ENCODE measurements around the gene ACE.

ACE gene

DNA sequence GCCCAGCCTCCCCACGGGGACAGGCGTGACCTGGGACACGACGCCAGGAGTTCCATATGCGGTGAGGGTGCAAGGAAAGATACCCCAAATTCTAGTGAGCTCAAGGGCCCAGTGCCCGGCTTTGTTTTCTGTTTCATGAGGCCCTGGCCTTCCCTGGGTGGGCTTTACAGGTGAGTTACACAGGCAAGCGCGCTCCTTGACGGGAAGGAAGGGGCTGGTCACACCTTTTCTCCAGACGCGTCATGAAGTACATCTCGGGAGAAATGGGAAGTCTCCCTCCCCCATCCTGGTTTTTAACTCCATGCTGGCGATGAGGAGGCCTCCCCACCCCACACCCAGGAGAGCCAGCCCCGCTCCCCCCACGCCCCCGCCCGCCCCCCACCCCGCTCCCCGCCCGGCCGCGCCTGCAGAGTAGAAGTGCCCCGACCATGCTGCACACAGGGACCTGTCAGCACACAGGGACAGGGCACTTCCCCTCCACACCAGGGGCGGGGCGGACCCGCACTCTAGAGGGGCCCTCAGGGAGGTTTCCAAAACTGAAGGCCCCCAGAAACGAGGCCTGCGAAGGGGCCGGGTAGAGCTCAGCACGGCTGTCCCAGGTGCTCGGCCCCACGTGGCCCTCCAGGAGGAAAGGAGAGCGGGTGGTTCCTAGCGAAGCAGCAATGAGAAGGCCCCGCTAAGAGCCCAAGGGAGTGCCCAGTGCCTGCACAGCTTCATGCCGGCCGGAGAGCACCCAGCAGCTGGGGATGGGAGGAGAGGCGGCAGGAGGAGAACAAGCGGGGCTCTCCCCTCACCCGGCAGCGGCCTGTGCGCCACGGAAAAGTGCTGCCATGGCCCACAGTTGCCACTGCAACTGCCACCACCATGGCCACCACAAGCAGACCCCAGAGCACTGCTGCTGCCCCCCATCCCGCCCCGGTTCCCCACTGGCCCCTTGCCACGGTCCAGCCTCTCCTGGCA lies 38.5 kb upstream of the ACE start:
- ChIA-PET CTCF (no interaction called here), POLR2A (ENCODE audit: low non-redundant PET) (no interaction called here)
- DNase-seq (ENCODE audit: low spot score), result no peak
- TF ChIP-seq, protein P1, sequence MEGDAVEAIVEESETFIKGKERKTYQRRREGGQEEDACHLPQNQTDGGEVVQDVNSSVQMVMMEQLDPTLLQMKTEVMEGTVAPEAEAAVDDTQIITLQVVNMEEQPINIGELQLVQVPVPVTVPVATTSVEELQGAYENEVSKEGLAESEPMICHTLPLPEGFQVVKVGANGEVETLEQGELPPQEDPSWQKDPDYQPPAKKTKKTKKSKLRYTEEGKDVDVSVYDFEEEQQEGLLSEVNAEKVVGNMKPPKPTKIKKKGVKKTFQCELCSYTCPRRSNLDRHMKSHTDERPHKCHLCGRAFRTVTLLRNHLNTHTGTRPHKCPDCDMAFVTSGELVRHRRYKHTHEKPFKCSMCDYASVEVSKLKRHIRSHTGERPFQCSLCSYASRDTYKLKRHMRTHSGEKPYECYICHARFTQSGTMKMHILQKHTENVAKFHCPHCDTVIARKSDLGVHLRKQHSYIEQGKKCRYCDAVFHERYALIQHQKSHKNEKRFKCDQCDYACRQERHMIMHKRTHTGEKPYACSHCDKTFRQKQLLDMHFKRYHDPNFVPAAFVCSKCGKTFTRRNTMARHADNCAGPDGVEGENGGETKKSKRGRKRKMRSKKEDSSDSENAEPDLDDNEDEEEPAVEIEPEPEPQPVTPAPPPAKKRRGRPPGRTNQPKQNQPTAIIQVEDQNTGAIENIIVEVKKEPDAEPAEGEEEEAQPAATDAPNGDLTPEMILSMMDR (conservative IDR thresholded peaks at IDR 0.05; ENCODE audit: low read depth), result no peak
- H3K27ac ChIP-seq, result peak overlapping the region; percentile 7; the same call in 1 of the 2 replicates

- ChIA-PET POLR2A (ENCODE audit: low non-redundant PET) (no interaction called here), CTCF (no interaction called here)
- DNase-seq (ENCODE audit: low spot score), result no peak
- TF ChIP-seq, protein P1 (conservative IDR thresholded peaks at IDR 0.05; ENCODE audit: low read depth), result no peak
- peak overlapping the region; percentile 31; the same call in 1 of the 2 replicates for H3K27ac ChIP-seq
Observed at GRCh38 chr17:63439687-63440086, 37.2 kb upstream of the ACE start.

DNA sequence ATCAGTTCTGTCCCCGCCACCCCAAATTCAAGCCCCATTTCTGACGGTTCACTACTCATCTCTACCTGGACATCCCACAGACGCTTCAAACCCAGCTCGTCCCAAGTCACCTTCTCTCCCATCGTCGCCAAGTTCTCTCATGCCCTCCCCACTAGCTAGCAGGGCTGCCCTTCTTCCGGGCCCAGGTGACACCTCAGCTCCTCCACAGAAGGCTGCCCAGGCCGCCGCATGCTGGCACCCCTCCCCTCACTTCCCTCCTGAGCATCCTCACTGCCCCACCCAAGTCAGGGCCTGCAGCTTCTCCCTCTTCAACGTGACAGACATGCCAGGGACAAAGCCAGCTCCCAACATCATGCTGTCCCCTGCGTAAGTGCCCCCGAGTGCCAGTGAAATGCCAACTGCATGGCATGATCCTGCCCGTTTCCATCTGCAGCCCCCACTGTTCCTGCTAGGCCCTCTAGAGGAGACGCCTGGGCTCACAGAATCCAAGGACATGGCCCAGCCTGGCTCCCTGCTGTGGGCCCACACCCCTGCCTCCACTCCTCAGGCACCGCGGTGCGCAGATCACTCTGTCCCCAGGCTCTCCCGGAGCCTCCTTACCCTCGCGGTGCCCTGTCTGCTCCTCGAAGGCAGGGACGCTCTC lies 36.6 kb upstream of the ACE start:
- POLR2A ChIA-PET (ENCODE audit: low non-redundant PET), result no interaction called here

GRCh38 chr17:63440770-63441335 lies 36.0 kb upstream of the ACE start:
- TF ChIP-seq, protein P1 (conservative IDR thresholded peaks at IDR 0.05; ENCODE audit: low read depth), result no peak
- POLR2A ChIA-PET (ENCODE audit: low non-redundant PET), result no interaction called here
- no peak for DNase-seq (ENCODE audit: low spot score)
- no peak overlapping the region for H3K27ac ChIP-seq
- CTCF ChIA-PET, result interaction anchor here (0.6 to 0.7 kb wide), 2 partner anchors 170 to 1054 kb away, joined by 3 to 4 read pairs; no protein-coding TSS in a partner anchor

More for the DNA sequence above, 36.6 kb upstream of the ACE start:
- CTCF ChIA-PET, result no interaction called here
- peak overlapping the region; percentile 31; the same call in 1 of the 2 replicates for H3K27ac ChIP-seq
- no peak for DNase-seq (ENCODE audit: low spot score)
- TF ChIP-seq, protein P1 (conservative IDR thresholded peaks at IDR 0.05; ENCODE audit: low read depth), result no peak

DNA sequence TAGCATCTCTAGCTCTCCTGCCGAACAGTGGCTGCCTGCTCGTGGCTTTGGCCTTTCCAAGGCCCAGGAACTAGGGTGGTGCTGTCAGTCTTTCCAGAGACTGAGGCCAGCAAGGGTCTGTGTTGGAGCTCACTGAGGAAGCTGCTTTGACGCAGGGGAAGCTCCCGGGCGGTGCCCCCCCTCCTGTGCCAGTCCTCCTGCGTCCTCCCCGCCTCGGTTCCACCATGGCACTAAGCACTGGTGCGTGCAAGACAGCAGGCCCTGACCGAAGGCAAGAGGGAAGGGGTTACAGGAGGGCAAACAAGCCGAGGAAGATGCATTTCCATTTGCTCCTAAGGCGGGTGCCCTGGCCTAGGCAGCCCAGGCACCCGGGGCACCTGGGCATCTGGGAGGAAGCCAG lies 35.2 kb upstream of the ACE start:
- ChIA-PET POLR2A (ENCODE audit: low non-redundant PET) (no interaction called here), CTCF (interaction anchor here (0.6 to 0.7 kb wide), 2 partner anchors 169 to 1053 kb away, joined by 3 to 4 read pairs; no protein-coding TSS in a partner anchor)
- DNase-seq (ENCODE audit: low spot score), result no peak
- H3K27ac ChIP-seq, result no peak overlapping the region
- TF ChIP-seq, protein P1 (conservative IDR thresholded peaks at IDR 0.05; ENCODE audit: low read depth), result no peak

- no peak overlapping the region for H3K27ac ChIP-seq
Observed at GRCh38 chr17:63442074-63442473, 34.8 kb upstream of the ACE start.

More at GRCh38 chr17:63442074-63442473, 34.8 kb upstream of the ACE start:
- DNase-seq (ENCODE audit: low spot score), result no peak
- ChIA-PET POLR2A (ENCODE audit: low non-redundant PET) (no interaction called here), CTCF (no interaction called here)
- TF ChIP-seq, protein P1 (conservative IDR thresholded peaks at IDR 0.05; ENCODE audit: low read depth), result no peak
